Upper lobe of left lung (tissue), 6 donors: ENCODE data around the gene FNBP1L. TPM values are rescaled to one million over a fixed set of nuclear protein-coding genes. Genes with fewer than 3 reads are reported as not detected.

Experiments
- ATAC-seq, 2 donors: fragments of 200-7000 bp; cut with Tn5 transposase; one replicate each; pipeline ENCODE4 v1.9.1; 2022; ENCODE audit warnings: mild to moderate bottlenecking in 2 of 2, moderate library complexity in 2 of 2; ENCODE audit not compliant: low FRiP score in 2 of 2
- DNase-seq, 2 donors: peaks; one replicate each; pipeline ENCODE4 v3.0.0-alpha.2; 2019 to 2020
- H3K27ac ChIP-seq, 4 donors: fragments of 200-600 bp; sonication (generic); one replicate each; pipeline ENCODE4 v1.5.1; 2016 to 2019
- H3K27me3 ChIP-seq, 4 donors: fragments of 200-600 bp; sonication (generic); one replicate each; pipeline ENCODE4 v1.5.1; 2017 to 2019
- H3K36me3 ChIP-seq, 4 donors: fragments of 200-600 bp; sonication (generic); one replicate each; pipeline ENCODE4 v1.5.1; 2016 to 2019
- H3K4me1 ChIP-seq, 4 donors: fragments of 200-600 bp; sonication (generic); one replicate each; pipeline ENCODE4 v1.5.1; 2018 to 2019
- H3K4me3 ChIP-seq, 4 donors: fragments of 200-600 bp; sonication (generic); one replicate each; pipeline ENCODE4 v1.5.1; 2017 to 2019; ENCODE audit warnings: mild to moderate bottlenecking in 2 of 4, moderate library complexity in 1 of 4
- H3K9me3 ChIP-seq, 4 donors: fragments of 200-600 bp; sonication (generic); one replicate each; pipeline ENCODE4 v1.5.1; 2018 to 2019
- CTCF ChIP-seq, 6 experiments: fragments of 450-650 bp in 4 of 6; fragments of 200-600 bp in 2 of 6; sonication (generic) in 2 of 6; IDR thresholded peaks; one replicate each; pipeline ENCODE4 v1.5.1; 2016 to 2019; ENCODE audit warnings: antibody characterized with exemption in 6 of 6
- EP300 ChIP-seq, 4 donors: sonication (generic); formaldehyde crosslinking; IDR thresholded peaks; one replicate each; pipeline ENCODE4 v1.5.1; 2017; ENCODE audit warnings: antibody characterized with exemption in 4 of 4, control low read depth in 2 of 4
- POLR2A ChIP-seq, 4 donors: fragments of 450-650 bp; IDR thresholded peaks; one replicate each; pipeline ENCODE4 v1.5.1; 2016 to 2017; ENCODE audit warnings: antibody characterized with exemption in 4 of 4, mild to moderate bottlenecking in 2 of 4
- POLR2AphosphoS5 ChIP-seq, 2 donors: sonication (generic); formaldehyde crosslinking; IDR thresholded peaks; one replicate each; pipeline ENCODE4 v1.5.1; 2017; ENCODE audit warnings: antibody characterized with exemption in 2 of 2
- WGBS, 2 donors: methylation state at CpG; one replicate each; pipeline ENCODE4 v1.1.5; 2017 to 2018; 5-methylcytosine and 5-hydroxymethylcytosine counted together
- total RNA-seq, 6 donors: library from RNA; depleted of rRNA in 4 of 6; stranded (reverse); fragments of >200 nt in 4 of 6; gene quantifications; one replicate each; pipeline versions ENCODE4 v1.1.0 to v1.2.1, GENCODE V29; 2016 to 2021
- donor health status: DM: no; HTN: no; CAD: no; lungs with moderate emphysema.
- donor health status: DM: no; HTN: yes; CAD: no; lungs with severe emphysema.

The FNBP1L gene
- 10 to 100 TPM; 28.5 to 84.0 (median 34.0) TPM for total RNA-seq

GRCh38 chr1:93447481-93448291 is at the start of gene FNBP1L:
FNBP1L (plus strand) TSS chr1:93448118; CDS start chr1:93448282, 164 bp downstream.
- no peaks in the 10 kb centered on the region for H3K36me3 ChIP-seq
- peak; percentile 92 to 95 for ATAC-seq
- H3K9me3 ChIP-seq: no peaks in the 10 kb centered on the region
- peak within 1 kb of the TSS; percentile 83 to 96 (median 90) for H3K27ac ChIP-seq
- peak; percentile 83 to 96 for DNase-seq
- peaks cover 0 to 4% (median 0%) of the 10 kb centered on the region in 4 donors for H3K27me3 ChIP-seq
- H3K4me1 ChIP-seq: peaks cover 0 to 37% (median 22%) of the 10 kb centered on the region in 4 donors
- WGBS, 2 donors: 1% methylated on average over 9 to 13 of the region's 52 CpGs
- TF ChIP-seq POLR2AphosphoS5 (IDR thresholded peaks at IDR 0.05) (peak; percentile 41 to 82), CTCF (IDR thresholded peaks at IDR 0.05) (no peak), POLR2A (IDR thresholded peaks at IDR 0.05) (peak in 3 of 4 donors; percentile 20 to 82 (median 65)), EP300 (IDR thresholded peaks at IDR 0.05) (peak in 1 of 4 donors; percentile 3)
- H3K4me3 ChIP-seq: peak within 1 kb of the TSS; percentile 68 to 91 (median 81)

- DNase-seq (no peak), ATAC-seq (no peak)
- no peaks in the 10 kb centered on the region for H3K27me3 ChIP-seq
- H3K4me3 ChIP-seq: no peak overlapping the region
- H3K4me1 ChIP-seq: no peaks in the 10 kb centered on the region
- TF ChIP-seq CTCF (IDR thresholded peaks at IDR 0.05): no peak
- TF ChIP-seq POLR2AphosphoS5 (IDR thresholded peaks at IDR 0.05): no peak
- TF ChIP-seq POLR2A (IDR thresholded peaks at IDR 0.05): no peak
- TF ChIP-seq EP300 (IDR thresholded peaks at IDR 0.05): no peak
- H3K9me3 ChIP-seq: no peaks in the 10 kb centered on the region
- H3K27ac ChIP-seq: no peak overlapping the region
- no peaks in the 10 kb centered on the region for H3K36me3 ChIP-seq
Measured at GRCh38 chr1:93399781-93400180, 48.1 kb upstream of the FNBP1L start.

GRCh38 chr1:93408203-93408602 is 39.7 kb upstream of the FNBP1L start:
- Histone ChIP-seq H3K9me3 (no peaks in the 10 kb centered on the region), H3K27me3 (no peaks in the 10 kb centered on the region), H3K4me1 (no peaks in the 10 kb centered on the region), H3K27ac (no peak overlapping the region), H3K4me3 (no peak overlapping the region), H3K36me3 (no peaks in the 10 kb centered on the region)
- WGBS, 2 donors: 87 to 92% methylated on average over 4 of the region's 4 CpGs
- TF ChIP-seq POLR2A (IDR thresholded peaks at IDR 0.05) (no peak), CTCF (IDR thresholded peaks at IDR 0.05) (no peak), POLR2AphosphoS5 (IDR thresholded peaks at IDR 0.05) (no peak), EP300 (IDR thresholded peaks at IDR 0.05) (no peak)
- DNase-seq (peak in 1 of 2 donors; percentile 3), ATAC-seq (no peak)

GRCh38 chr1:93411000-93411399 is 36.9 kb upstream of the FNBP1L start:
- ATAC-seq: no peak
- WGBS, 2 donors: 84 to 87% methylated on average over 2 of the region's 2 CpGs
- TF ChIP-seq EP300 (IDR thresholded peaks at IDR 0.05) (no peak), CTCF (IDR thresholded peaks at IDR 0.05) (no peak), POLR2AphosphoS5 (IDR thresholded peaks at IDR 0.05) (no peak), POLR2A (IDR thresholded peaks at IDR 0.05) (no peak)

More at GRCh38 chr1:93411000-93411399, 36.9 kb upstream of the FNBP1L start:
- Histone ChIP-seq H3K27me3 (no peaks in the 10 kb centered on the region), H3K27ac (no peak overlapping the region), H3K4me3 (no peak overlapping the region), H3K9me3 (no peaks in the 10 kb centered on the region), H3K4me1 (peaks cover 0 to 5% (median 0%) of the 10 kb centered on the region in 4 donors), H3K36me3 (no peaks in the 10 kb centered on the region)
- DNase-seq: no peak
